ENCODE measurements around the gene CHST11.
"Not testable (repeated sequence)": the region's sequence is repeated elsewhere in the genome, so short reads cannot be mapped to it uniquely, and the experiment has no call there.

CHST11 gene

DNA sequence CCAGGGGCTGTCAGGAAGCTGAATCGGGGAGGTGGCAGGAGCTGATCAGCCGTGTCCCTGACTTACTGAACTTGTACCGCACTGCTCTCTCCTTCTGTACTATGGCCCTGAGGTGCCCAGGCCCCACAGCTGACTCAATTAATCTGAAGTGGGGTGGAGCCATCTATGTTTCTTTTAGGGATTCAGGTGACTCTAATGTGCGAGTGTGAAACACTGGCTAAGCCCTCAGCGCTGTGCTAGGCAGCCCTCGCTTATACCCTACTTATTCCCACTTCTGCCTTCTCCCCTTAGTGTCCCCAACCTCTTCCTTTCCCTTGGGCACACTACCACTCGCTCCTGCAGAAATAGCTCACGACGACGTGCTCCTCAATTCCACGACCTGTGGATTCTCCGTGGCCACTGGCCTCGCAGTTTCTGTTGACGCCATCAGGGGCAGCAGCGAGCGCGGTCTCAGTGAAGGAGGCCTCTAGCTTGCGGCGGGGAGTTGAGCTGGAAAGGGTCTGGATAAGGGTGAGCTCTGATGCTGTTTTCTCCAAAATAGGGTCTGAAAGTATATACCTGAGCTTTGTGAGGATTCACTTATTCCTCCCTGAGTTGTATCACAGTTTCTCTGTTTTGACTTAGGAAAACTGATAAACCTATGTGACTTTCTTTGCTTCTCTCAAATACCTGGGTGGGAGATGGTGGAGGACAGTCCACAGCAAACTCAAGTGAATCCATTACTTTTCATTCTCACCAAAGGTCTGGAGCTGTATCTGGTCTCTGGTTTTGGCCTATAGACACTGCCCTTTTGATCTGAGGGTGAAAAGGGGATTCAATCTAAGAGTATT, 333.8 kb downstream of the CHST11 start:
- peak; percentile 24 for DNase-seq

DNA sequence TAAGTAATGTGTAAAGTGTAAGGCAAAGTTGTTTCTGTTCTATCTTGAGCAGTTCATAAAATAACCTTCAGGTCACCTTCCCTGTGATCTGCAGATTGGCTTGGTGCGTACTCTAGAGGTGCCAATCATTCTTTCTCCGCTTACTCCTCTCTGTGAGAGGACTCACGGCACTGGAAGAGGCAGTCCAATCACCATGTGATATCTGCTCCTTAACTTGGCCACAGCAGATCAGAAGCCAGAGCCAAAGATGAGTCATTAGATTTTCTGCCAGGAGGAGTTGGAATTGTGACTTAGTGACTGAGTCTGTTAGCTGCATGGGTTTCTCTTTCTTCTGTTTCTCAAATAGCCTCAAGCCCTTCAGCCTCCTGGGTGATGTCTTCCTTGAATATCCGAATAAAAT, 335.8 kb downstream of the CHST11 start:
- DNase-seq: no peak

DNA sequence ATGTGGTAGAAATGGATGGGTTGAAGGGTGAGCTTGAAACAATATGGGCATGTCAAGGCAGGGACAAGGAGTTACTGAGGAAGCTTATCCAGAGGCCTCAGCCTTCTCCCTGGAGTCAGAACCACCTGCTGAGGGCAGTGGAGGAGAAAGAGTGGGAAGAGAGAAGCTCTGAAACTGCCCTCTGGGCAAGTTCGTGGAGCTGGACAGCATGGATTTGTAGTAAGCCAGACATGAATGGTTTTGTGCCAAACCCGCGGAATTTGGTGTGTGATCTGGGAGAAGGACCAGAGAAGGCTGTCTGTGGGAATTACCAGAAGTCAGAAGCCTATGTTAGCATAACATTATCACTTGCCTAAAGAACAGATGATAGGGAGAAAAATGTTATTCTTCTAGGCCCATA, 336.5 kb downstream of the CHST11 start:
- DNase-seq: no peak

DNA sequence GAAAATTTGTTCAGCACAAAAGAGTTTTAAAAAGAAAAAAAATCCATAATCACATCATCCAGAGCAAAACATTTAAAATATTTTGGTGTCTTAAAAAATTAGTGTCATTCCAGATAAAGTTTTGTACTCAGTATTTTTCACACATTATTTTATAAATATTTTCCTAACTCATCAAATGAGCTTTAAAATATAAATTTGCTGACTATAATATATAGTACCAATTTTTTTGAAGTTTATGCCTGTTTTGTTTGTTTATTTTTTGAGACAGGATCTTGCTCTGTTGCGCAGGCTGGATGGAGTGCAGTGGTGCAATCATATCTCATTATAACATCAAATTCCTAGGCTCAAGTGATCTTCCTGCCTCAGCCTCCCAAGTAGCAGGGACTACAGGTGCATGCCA, 337.2 kb downstream of the CHST11 start:
- DNase-seq: no peak

DNA sequence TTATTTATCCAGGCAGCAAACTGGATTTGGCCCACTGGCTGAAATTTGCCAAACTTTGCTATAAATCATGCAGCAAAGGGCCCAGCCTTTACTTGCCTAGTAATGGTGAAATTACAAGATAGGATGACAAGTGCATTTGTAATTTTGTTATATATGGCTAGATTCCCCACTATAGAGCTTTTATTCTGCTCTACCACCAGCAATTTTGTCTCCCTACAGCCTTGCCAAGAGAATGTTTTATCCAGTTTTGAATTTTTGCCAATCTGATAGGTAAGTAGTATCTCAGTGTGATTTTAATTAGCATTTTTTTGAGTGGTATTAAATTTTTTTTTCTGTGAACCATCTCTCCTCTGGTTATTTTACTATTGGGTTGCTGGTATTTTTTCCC, 339.7 kb downstream of the CHST11 start:
- no peak for DNase-seq

DNA sequence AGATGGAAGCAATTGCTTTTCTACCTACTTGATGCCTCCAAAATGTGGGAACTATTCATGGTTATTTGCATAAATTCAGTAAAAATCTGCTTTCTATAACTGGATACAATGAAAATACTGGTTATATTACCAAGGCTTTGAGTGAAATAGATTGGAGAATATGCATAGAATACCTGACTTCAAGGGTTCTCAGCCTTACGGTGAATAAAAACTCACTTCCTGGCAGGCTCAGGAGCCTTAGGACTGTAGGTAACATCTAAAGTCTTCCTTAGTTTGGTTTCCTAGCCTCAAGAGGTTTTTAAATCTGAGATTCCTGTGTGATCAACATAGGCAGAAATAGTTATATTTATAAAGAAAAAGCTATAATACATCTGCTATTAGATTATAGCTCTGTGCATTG, 342.7 kb downstream of the CHST11 start:
- no peak for DNase-seq

DNA sequence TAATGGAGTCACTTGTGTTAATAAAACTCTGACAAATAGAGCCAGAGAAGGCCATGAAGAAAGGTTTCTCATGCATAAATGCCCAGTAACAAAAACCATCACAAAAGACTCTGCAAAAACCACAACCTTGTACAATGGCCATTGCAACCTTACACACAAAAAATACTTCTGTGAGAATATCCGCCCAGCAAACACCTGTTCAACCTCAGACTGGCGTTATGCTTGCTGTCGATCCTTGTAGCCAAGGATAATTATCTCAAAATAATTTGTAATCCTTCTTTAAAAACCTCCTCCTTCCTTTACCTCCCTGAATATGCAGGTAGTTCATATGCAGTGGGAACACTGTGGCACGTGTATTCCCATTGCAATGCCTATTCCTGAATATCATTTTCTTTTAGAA, 344.3 kb downstream of the CHST11 start:
- DNase-seq: no peak

DNA sequence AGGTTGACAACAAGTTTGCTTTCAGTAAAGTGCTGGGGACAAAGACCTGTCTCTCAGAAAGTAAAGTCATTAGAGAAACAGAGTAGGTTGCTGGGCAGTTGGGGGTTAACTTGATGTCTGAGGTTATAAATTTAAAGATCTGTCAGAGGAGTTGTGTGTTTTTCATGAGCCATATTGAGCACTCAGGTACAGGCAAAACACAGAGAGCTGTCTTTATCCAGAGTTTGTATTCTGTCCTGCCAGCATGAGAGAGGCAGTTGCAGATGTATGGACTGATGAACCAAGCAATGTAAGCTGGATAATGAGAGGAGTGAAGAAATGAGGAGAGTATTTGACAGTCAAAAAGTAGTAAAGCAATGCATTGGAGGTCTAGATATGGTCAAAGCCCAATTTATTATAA, 344.7 kb downstream of the CHST11 start:
- DNase-seq: no peak

DNA sequence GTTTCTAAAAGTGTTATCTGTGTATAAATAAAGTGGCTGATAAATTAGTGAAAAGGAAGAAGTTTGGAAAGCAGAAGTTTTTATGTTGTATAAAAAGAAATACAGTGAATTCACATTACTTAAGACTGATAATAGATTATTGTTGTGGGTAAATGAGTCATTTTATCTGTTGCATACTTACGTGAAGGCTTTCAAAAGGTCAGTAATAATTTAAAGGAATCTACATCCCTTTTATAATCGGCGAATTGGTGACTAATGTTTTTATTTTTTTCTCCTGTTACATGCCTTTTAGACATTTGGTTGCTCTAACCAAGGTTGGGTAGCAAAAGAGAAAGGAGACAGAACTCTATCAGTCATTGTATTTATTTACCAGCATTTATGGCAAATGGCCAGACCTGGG, 345.5 kb downstream of the CHST11 start:
- DNase-seq: no peak

DNA sequence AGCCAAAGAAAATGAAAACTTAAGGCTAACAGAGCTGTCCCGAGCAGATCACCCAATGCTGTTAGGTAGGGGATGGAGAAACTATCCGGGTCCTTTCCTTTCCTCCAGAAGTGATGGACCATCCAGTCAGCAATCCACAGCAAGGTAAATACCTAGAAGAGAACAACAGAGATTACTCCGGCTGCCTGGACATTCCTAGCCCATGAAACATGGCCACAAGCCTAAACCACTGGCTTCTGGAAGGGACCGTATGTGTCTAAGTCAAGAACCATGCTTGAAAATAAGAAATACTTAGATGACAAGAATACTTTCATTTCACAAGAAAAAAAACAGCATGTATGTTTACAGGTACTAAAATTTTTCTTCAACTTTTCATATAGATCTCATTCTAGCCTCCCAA, 348.4 kb downstream of the CHST11 start:
- no peak for DNase-seq

DNA sequence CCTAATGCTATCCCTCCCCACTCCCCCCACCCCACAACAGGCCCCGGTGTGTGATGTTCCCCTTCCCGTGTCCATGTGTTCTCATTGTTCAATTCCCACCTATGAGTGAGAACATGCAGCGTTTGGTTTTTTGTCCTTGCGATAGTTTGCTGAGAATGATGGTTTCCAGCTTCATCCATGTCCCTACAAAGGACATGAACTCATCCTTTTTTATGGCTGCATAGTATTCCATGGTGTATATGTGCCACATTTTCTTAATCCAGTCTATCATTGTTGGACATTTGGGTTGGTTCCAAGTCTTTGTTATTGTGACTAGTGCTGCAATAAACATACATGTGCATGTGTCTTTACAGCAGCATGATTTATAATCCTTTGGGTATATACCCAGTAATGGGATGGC, 349.4 kb downstream of the CHST11 start:
- DNase-seq: not testable (repeated sequence)

DNA sequence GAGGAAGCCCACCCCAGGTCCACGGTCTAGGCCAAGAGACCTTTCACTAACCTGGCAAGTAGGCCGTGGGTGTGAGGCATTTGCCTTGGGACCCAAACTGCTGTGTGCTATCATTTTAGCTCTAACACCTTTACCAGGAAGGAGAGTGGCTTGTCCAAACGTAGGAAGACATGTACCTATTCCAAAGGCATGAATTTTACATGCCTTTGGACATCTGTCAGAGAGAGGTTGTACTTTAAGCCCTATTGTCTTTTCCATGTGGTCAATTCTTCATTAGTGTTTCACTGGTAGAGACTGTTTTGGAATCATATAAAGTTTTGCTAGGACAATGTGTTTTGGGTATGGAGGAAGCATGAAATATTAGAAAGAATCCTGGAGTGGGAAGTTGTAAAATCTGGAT, 352.5 kb downstream of the CHST11 start:
- no peak for DNase-seq

DNA sequence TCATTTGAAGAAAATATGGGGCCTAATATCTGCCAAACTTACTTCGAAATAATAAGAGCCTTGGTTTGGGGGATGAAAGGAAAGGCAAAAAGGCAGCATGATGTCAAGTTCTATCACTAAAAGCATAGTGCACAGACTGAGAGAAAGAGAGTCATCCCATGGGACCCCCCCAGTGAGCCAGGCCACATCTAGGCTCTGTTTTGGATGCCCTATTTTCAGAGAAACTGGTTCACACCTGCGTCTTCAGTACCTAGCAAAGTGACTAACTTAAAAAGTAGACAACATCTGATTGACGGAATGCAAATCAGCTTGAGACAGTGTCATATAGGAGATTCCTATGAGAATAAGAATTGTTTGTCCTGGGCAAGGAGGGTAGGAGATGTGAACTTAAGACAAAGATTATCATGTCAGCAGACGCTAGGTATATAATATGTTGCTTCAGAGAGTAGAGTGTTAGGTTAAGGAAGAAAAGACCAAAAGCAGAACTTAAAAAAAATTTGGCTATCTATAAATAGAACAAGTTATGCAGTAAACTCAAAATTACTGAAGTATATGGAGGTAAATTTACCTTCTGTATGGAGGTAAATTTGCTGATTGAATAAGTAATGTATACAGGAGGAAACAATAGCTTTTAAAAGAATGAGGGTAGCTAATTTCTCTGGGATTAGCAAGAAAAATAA, 353.1 kb downstream of the CHST11 start:
- DNase-seq: no peak
